Subcutaneous adipose tissue (tissue), 4 donors: ENCODE data around the gene PAPPA. TPM values are rescaled to one million over a fixed set of nuclear protein-coding genes. Genes with fewer than 3 reads are reported as not detected.

Experiments
- CTCF ChIP-seq: fragments of 450-650 bp; IDR thresholded peaks from one replicate; pipeline ENCODE4 v1.5.1; 2016; ENCODE audit warnings: low read depth, mild to moderate bottlenecking, control low read depth, antibody characterized with exemption, moderate library complexity
- total RNA-seq, 4 donors: library from RNA; depleted of rRNA; stranded (reverse); fragments of >200 nt; gene quantifications; one replicate each; pipeline ENCODE4 v1.1.0, GENCODE V29; 2016

The PAPPA gene
- total RNA-seq, 4 donors from 2014 or later: 1.3 to 3.9 (median 3.1) TPM

GRCh38 chr9:116378873-116379272 lies 225.3 kb downstream of the PAPPA start:
- no peak for TF ChIP-seq CTCF

- no peak for TF ChIP-seq CTCF
Observed at GRCh38 chr9:116379821-116380220, 226.2 kb downstream of the PAPPA start.

- no peak for TF ChIP-seq CTCF
Observed at GRCh38 chr9:116380496-116380995, 227.0 kb downstream of the PAPPA start.

- TF ChIP-seq CTCF: no peak
Observed at GRCh38 chr9:116381350-116381749, 227.8 kb downstream of the PAPPA start.

- no peak for TF ChIP-seq CTCF
Observed at GRCh38 chr9:116382053-116382452, 228.5 kb downstream of the PAPPA start.

- TF ChIP-seq CTCF: no peak
Observed at GRCh38 chr9:116383133-116383532, 229.5 kb downstream of the PAPPA start.

- no peak for TF ChIP-seq CTCF
Observed at GRCh38 chr9:116383936-116384335, 230.3 kb downstream of the PAPPA start.
